Esophagus squamous epithelium (tissue), 5 donors: ENCODE data around the gene SSR4. TPM values are rescaled to one million over a fixed set of nuclear protein-coding genes. Genes with fewer than 3 reads are reported as not detected.

ENCODE experiments used
- DNase-seq: peaks from one replicate; lab custom pipeline; 2025; lab: John Stamatoyannopoulos, UW
- H3K27ac ChIP-seq, 4 donors: fragments of 200-600 bp; sonication (generic); one replicate each; pipeline ENCODE4 v1.5.1; 2016 to 2019; ENCODE audit warnings: mild to moderate bottlenecking in 1 of 4
- H3K27me3 ChIP-seq, 4 donors: fragments of 200-600 bp; sonication (generic); 1 replicate in 3 of 4; 2 replicates in 1 of 4; pipeline versions ENCODE4 v1.5.1 to v1.6.0; 2017 to 2021; ENCODE audit warnings: antibody characterized with exemption in 1 of 4
- H3K36me3 ChIP-seq, 3 donors: fragments of 200-600 bp; sonication (generic); one replicate each; pipeline ENCODE4 v1.5.1; 2016 to 2019
- H3K4me1 ChIP-seq, 3 donors: fragments of 200-600 bp; sonication (generic); one replicate each; pipeline ENCODE4 v1.5.1; 2017 to 2019
- H3K4me3 ChIP-seq, 4 donors: fragments of 200-600 bp; sonication (generic); 1 replicate in 3 of 4; 2 replicates in 1 of 4; pipeline ENCODE4 v1.5.1; 2016 to 2019; ENCODE audit warnings: mild to moderate bottlenecking in 2 of 4, moderate library complexity in 1 of 4
- H3K9me3 ChIP-seq, 3 donors: fragments of 200-600 bp; sonication (generic); one replicate each; pipeline ENCODE4 v1.5.1; 2016 to 2019
- POLR2A ChIP-seq, 4 donors: fragments of 450-650 bp; IDR thresholded peaks; one replicate each; pipeline ENCODE4 v1.6.1; 2017; ENCODE audit warnings: antibody characterized with exemption in 4 of 4, mild to moderate bottlenecking in 4 of 4, moderate library complexity in 3 of 4
- WGBS, 2 donors: methylation state at CpG; one replicate each; pipeline ENCODE4 v1.1.5; 2018; 5-methylcytosine and 5-hydroxymethylcytosine counted together
- intact Hi-C: fragments of 100-400 bp; cut with DNase I; formaldehyde crosslinking; loops from one replicate; pipeline ENCODE4 v1.15.0; 2022
- total RNA-seq, 4 donors: library from RNA; depleted of rRNA; stranded (reverse); fragments of >200 nt; gene quantifications; one replicate each; pipeline ENCODE4 v1.1.0, GENCODE V29; 2016
- TF ChIP-seq, protein P1 (sequence below), 6 experiments: fragments of 450-650 bp in 4 of 6; fragments of 200-600 bp in 2 of 6; sonication (generic) in 2 of 6; IDR thresholded peaks; one replicate each; pipeline ENCODE4 v1.5.1; 2016 to 2019; ENCODE audit warnings: antibody characterized with exemption in 6 of 6, mild to moderate bottlenecking in 4 of 6, moderate library complexity in 4 of 6
- donor health status: DM: yes; HTN: yes; CAD: no.

SSR4 gene
- total RNA-seq, 4 donors from 2014 or later: 131 to 257 (median 159) TPM

GRCh38 chrX:153828308-153828707 is 33.8 kb downstream of the SSR4 start:
- Histone ChIP-seq H3K36me3 (no peaks in the 10 kb centered on the region), H3K27ac (peak overlapping the region in 2 of 4 donors; percentile 16 to 57), H3K4me3 (peak overlapping the region in 3 of 4 donors; percentile 37 to 63 (median 49)), H3K4me1 (peaks cover 0 to 22% (median 4%) of the 10 kb centered on the region in 3 donors), H3K27me3 (peaks cover 0 to 51% (median 5%) of the 10 kb centered on the region in 4 donors), H3K9me3 (no peaks in the 10 kb centered on the region)
- 68% methylated on average over 7 of the region's 17 CpGs; no CpG with 5 or more reads in 1 of the 2 donors for WGBS, 2 donors
- intact Hi-C loops: no loop called here
- TF ChIP-seq POLR2A (IDR thresholded peaks at IDR 0.05): no peak
- TF ChIP-seq, protein P1, sequence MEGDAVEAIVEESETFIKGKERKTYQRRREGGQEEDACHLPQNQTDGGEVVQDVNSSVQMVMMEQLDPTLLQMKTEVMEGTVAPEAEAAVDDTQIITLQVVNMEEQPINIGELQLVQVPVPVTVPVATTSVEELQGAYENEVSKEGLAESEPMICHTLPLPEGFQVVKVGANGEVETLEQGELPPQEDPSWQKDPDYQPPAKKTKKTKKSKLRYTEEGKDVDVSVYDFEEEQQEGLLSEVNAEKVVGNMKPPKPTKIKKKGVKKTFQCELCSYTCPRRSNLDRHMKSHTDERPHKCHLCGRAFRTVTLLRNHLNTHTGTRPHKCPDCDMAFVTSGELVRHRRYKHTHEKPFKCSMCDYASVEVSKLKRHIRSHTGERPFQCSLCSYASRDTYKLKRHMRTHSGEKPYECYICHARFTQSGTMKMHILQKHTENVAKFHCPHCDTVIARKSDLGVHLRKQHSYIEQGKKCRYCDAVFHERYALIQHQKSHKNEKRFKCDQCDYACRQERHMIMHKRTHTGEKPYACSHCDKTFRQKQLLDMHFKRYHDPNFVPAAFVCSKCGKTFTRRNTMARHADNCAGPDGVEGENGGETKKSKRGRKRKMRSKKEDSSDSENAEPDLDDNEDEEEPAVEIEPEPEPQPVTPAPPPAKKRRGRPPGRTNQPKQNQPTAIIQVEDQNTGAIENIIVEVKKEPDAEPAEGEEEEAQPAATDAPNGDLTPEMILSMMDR (IDR thresholded peaks at IDR 0.05): no peak
- DNase-seq: no peak

GRCh38 chrX:153828723-153829548 is 34.5 kb downstream of the SSR4 start:
- Histone ChIP-seq H3K36me3 (no peaks in the 10 kb centered on the region), H3K27me3 (peaks cover 0 to 51% (median 5%) of the 10 kb centered on the region in 4 donors), H3K4me3 (peak overlapping the region in 3 of 4 donors; percentile 37 to 63 (median 49)), H3K4me1 (peaks cover 0 to 22% (median 4%) of the 10 kb centered on the region in 3 donors), H3K9me3 (no peaks in the 10 kb centered on the region), H3K27ac (peak overlapping the region in 2 of 4 donors; percentile 16 to 57)
- WGBS, 2 donors: 16 to 25% methylated on average over 17 to 26 of the region's 50 CpGs
- no peak for DNase-seq
- intact Hi-C loops: no loop called here
- TF ChIP-seq, protein P1 (IDR thresholded peaks at IDR 0.05): no peak
- TF ChIP-seq POLR2A (IDR thresholded peaks at IDR 0.05): no peak

- peaks cover 0 to 51% (median 3%) of the 10 kb centered on the region in 4 donors for H3K27me3 ChIP-seq
- TF ChIP-seq POLR2A (IDR thresholded peaks at IDR 0.05): no peak
- TF ChIP-seq, protein P1 (IDR thresholded peaks at IDR 0.05): no peak
- H3K4me3 ChIP-seq: peak overlapping the region; percentile 19 to 63 (median 43)
- no peaks in the 10 kb centered on the region for H3K36me3 ChIP-seq
- no peak overlapping the region for H3K27ac ChIP-seq
- H3K4me1 ChIP-seq: peaks cover 0 to 22% (median 4%) of the 10 kb centered on the region in 3 donors
- WGBS, 2 donors: 20% methylated on average over 2 of the region's 27 CpGs; no CpG with 5 or more reads in 1 of the 2 donors
- DNase-seq: no peak
- intact Hi-C loops: no loop called here
- H3K9me3 ChIP-seq: no peaks in the 10 kb centered on the region
Observed at GRCh38 chrX:153829549-153829798, 35.0 kb downstream of the SSR4 start.

DNA sequence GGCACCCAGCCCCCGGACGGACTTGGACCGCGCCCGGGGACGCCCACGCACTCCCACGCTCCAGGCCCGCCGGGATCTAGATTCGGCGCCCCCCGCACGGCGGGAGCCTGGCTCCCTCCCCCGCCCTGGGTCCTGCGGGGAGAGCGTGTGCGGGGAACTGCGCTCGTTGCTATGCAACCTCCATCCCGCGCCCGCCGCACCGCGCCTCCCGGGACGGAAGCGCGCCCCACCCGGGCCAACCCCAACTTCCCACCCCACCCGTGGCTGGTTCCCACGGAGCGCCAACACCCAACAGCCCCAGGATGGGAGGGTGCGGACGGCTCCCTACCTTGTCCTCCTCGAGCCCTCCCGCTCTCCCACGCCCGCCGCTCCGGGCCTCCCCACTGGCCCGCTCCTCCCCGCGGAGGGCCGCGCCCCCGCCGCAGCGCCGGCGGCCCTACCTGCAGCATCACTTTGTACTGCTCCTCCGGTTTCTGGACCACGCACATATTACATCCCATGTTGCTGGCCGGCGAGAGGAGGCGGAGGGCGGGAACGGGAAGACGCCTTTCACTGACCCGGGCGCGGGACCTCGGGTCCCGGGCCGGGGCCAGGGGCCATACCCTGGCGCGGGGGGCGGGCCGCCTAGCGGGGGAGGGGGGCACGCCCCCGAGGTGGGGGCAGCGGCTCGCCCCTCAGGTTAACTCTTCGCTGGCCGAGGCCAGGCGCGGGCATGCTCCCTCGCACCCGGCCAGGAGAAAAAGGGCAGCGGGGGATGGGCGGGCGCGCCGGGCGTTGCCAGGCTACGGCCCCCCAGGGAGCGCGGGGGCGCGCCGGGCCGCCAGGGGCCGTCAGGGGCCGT is 35.6 kb downstream of the SSR4 start, which contains the start of gene PDZD4:
Gene PDZD4 (minus strand): TSS at position 746 of the 841 bp plus-strand sequence. CDS start 246 bp downstream, at position 500.
- peaks cover 0 to 51% (median 3%) of the 10 kb centered on the region in 4 donors for H3K27me3 ChIP-seq
- 35% methylated on average over 4 of the region's 97 CpGs; no CpG with 5 or more reads in 1 of the 2 donors for whole genome bisulfite sequencing, 2 donors
- no peak for DNase-seq
- TF ChIP-seq, protein P1 (IDR thresholded peaks at IDR 0.05): no peak
- TF ChIP-seq POLR2A (IDR thresholded peaks at IDR 0.05): no peak
- intact Hi-C loops: no loop called here
- H3K27ac ChIP-seq: no peak within 1 kb of the TSS
- H3K9me3 ChIP-seq: no peaks in the 10 kb centered on the region
- H3K36me3 ChIP-seq: no peaks in the 10 kb centered on the region
- H3K4me3 ChIP-seq: peak within 1 kb of the TSS; percentile 19 to 63 (median 43)
- H3K4me1 ChIP-seq: peaks cover 0 to 22% (median 4%) of the 10 kb centered on the region in 3 donors
